ENCODE results near the gene NME7.

DNA sequence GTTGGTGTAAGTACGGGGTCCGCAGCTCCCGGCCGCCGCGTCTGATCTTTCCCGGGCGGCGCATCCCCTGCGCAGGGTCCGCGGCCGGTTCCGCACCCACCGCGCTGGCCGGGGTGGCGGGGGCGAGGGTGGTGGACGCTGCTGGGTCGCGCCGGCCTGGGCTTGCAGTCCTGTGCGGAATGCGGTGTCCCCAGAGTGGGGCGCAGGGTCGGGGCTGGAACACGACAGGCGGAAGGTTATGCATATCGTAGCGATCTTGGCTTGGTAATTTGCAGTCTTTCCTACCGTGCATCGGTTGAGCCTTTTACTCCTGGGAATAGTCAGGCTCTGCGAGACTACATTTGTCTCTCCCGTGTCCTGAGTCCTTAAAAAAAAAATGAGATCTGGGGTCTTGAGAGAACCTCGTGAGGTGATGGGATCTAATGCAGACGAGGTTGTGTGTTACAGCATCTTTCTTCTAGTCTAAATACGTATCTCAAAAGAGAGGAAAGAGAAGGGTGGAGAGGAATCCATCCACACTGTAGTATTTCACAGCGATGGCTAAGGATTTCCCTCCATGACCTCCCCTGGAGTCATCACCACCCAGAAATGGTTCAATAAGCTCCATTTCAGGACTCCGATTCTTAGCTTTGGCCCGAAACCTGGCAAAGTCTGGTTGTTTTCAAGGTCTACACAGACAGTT is 260.5 kb downstream of the NME7 start:
- TF ChIP-seq POLR2A (IDR thresholded peaks at IDR 0.05) = no peak
- TF ChIP-seq, protein P1, sequence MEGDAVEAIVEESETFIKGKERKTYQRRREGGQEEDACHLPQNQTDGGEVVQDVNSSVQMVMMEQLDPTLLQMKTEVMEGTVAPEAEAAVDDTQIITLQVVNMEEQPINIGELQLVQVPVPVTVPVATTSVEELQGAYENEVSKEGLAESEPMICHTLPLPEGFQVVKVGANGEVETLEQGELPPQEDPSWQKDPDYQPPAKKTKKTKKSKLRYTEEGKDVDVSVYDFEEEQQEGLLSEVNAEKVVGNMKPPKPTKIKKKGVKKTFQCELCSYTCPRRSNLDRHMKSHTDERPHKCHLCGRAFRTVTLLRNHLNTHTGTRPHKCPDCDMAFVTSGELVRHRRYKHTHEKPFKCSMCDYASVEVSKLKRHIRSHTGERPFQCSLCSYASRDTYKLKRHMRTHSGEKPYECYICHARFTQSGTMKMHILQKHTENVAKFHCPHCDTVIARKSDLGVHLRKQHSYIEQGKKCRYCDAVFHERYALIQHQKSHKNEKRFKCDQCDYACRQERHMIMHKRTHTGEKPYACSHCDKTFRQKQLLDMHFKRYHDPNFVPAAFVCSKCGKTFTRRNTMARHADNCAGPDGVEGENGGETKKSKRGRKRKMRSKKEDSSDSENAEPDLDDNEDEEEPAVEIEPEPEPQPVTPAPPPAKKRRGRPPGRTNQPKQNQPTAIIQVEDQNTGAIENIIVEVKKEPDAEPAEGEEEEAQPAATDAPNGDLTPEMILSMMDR (IDR thresholded peaks at IDR 0.05 in 4 of 5, conservative IDR thresholded peaks at IDR 0.05 in 1 of 5) = no peak

Measured in gastrocnemius medialis (tissue), 4 donors.